Central memory CD8-positive, alpha-beta T cell (primary cell): ENCODE measurements around the gene SNAPC2.
A peak's percentile ranks its signal among the peaks of the same experiment; 100 is the strongest.

ENCODE experiments used
- ATAC-seq: fragments of 150-1000 bp; cut with Tn5 transposase; replicated peaks from 2 replicates; pipeline ENCODE4 v1.10.0; 2022; ENCODE audit warnings: mild to moderate bottlenecking, moderate FRiP score, moderate number of reproducible peaks; ENCODE audit not compliant: poor library complexity, severe bottlenecking; ENCODE audit errors: extremely low read depth
- DNase-seq, 2 donors: peaks; one replicate each; pipeline ENCODE4 v3.0.0; 2021; ENCODE audit warnings: low spot score in 2 of 2
- H3K27ac Mint-ChIP-seq: one replicate; pipeline ENCODE4 v1.8.0; 2022; ENCODE audit warnings: low read depth, mild to moderate bottlenecking, moderate library complexity, mixed read lengths
- H3K27me3 Mint-ChIP-seq: one replicate; pipeline ENCODE4 v1.8.0; 2022; ENCODE audit warnings: mixed read lengths
- H3K36me3 Mint-ChIP-seq: one replicate; pipeline ENCODE4 v1.8.0; 2022; ENCODE audit warnings: mild to moderate bottlenecking, moderate library complexity, mixed read lengths; ENCODE audit not compliant: insufficient read depth
- H3K4me1 Mint-ChIP-seq: one replicate; pipeline ENCODE4 v1.8.0; 2022; ENCODE audit warnings: mixed read lengths
- H3K4me3 Mint-ChIP-seq: one replicate; pipeline ENCODE4 v1.8.0; 2022; ENCODE audit warnings: mild to moderate bottlenecking, moderate library complexity, mixed read lengths
- H3K9me3 Mint-ChIP-seq: one replicate; pipeline ENCODE4 v1.8.0; 2022; ENCODE audit warnings: mixed read lengths

SNAPC2 gene

DNA sequence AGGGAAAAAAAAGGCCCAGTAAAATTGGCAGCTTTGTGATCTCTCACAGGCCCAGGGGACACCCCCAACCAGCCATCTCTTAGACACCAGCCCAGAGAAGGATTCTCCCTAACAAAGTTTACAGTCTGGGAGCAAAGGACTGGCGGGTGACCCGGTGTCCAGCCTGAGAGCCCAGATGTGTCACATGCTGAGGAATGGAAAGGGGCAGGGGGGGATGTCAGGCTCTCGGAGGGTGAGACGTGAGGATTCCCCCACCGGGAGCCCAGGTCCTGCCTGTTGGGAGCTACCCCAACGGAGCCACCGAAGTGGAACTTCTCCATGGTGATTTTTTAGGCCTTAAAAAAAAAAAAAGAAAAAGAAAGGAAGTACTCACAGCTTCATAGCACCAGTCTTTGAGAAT is 10.6 kb downstream of the SNAPC2 start:
- Mint-ChIP-seq H3K27me3 (no peaks in the 10 kb centered on the region), H3K9me3 (no peaks in the 10 kb centered on the region), H3K4me3 (no peak overlapping the region), H3K4me1 (peaks cover 16% of the 10 kb centered on the region), H3K36me3 (peaks cover 34% of the 10 kb centered on the region), H3K27ac (no peak overlapping the region)
- no peak for ATAC-seq
- no peak for DNase-seq

DNA sequence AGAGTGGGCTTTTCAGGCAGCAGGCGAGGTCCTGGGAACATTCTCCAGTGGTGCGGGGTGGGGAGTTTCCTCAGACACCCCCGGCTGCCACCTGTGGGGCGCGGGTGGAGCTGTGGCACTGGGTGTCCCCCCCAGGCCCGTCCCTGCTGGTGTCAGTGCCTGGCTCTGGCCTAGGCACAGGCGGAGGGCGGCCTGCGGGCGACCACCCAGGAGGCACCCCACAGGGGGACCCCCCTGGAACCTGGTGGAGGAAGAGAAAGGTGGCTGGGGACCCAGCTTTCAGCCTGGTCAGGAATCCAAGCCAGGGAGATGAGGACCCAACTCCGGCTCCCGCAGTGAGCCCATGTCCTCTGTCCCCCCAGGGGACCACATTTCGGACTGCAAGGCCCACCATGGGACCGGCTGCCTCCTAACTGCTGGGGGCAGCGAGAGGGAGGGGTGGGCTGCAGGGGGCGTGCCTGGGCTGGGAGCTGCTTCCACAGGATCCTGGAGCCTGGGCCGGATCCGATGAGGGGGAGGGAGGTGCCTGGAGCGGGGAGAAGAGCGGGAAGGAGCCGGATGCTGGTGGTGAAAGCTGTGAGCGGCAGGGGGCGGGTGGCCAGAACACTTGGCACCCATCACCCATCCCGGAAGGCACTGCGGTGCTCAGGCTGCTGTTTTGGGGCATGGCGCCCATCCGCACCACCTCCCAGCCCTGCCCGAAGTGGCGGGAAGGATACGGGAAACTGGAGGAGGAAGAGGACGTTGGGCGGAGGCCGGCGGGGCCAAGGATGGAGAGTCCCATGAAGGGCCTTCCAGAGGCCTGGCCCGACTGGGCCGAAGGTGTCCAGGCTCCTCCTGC is 11.3 kb downstream of the SNAPC2 start:
- H3K4me1 Mint-ChIP-seq: peaks cover 13% of the 10 kb centered on the region
- DNase-seq (no peak), ATAC-seq (no peak)
- H3K4me3 Mint-ChIP-seq: no peak overlapping the region
- H3K36me3 Mint-ChIP-seq: peaks cover 37% of the 10 kb centered on the region
- H3K27me3 Mint-ChIP-seq: no peaks in the 10 kb centered on the region
- H3K9me3 Mint-ChIP-seq: no peaks in the 10 kb centered on the region
- H3K27ac Mint-ChIP-seq: no peak overlapping the region

DNA sequence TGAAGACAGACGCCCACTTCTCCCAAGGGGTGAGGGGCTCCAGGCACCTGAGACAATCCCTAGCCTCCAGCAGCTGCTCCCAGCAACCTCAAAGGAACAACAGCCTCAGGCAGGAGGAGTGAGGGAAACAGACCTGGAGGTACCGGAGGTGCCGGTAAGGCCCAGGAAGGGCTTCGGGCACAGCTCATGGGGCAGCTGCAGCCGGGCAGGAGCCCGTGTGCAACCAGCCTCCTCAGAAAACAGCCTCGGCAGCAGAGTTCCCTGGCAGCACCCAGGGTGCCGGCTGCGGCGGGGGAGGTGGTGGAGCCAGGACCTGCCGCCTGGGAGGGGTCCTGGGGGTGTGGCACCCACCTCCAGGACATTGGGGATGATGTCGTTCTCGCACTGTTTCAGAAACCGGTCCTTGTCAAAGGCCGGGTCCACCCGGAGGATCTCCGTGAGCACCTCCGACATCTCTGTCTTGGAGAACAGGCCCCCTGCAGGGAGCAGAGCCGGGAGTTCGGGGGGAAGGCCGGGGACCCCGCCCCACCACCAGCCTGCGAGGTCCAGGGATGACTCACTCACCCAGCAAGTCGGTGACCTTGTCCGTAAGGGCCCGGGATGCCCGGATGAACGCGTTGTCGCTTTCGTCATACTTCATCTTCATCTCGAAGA is 12.3 kb downstream of the SNAPC2 start:
- H3K4me1 Mint-ChIP-seq: peaks cover 10% of the 10 kb centered on the region
- H3K36me3 Mint-ChIP-seq: peaks cover 41% of the 10 kb centered on the region
- DNase-seq: no peak
- no peak overlapping the region for H3K4me3 Mint-ChIP-seq
- no peak for ATAC-seq
- no peaks in the 10 kb centered on the region for H3K9me3 Mint-ChIP-seq
- no peak overlapping the region for H3K27ac Mint-ChIP-seq
- H3K27me3 Mint-ChIP-seq: no peaks in the 10 kb centered on the region

DNA sequence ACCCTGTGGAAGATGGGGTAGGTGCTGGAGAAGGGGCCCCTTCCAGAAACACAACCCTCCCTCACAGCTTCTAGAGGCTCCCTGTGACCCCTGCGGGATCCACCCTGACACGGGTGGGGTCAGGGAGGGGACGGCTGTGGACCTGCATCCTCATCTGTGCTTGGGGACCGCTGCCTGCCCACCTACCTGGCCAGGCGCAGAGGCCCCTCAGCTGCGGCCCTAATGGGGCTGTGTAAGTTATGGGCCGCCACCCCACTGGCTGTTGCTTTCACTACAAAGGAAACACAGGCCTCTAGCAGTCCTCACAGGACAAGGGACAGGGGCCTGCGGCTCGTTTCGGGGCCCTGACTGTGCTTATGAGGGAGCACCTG is 12.8 kb downstream of the SNAPC2 start:
- Mint-ChIP-seq H3K36me3 (peaks cover 46% of the 10 kb centered on the region), H3K4me1 (peaks cover 10% of the 10 kb centered on the region), H3K9me3 (no peaks in the 10 kb centered on the region), H3K4me3 (no peak overlapping the region), H3K27ac (no peak overlapping the region), H3K27me3 (no peaks in the 10 kb centered on the region)
- no peak for DNase-seq
- ATAC-seq: no peak

DNA sequence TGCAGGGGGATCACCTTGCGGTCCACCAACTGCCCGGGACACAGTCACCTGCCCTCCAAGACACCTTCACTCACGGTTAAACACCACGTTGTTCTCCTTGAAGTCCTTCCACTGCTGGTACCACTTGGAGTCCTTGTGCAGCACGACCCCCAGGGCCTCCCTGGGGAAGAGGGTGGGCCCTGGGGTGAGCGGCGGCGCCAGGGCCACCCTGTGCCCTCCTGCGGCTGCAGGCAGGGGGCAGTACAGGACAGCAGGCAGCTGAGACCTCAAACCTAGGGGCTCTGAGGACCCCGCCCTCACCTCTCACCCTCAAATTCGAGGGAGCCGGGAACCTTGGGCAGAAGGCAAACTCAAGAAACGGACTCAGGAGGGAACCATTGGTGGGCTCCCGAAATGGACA is 13.3 kb downstream of the SNAPC2 start:
- no peaks in the 10 kb centered on the region for H3K27me3 Mint-ChIP-seq
- H3K9me3 Mint-ChIP-seq: no peaks in the 10 kb centered on the region
- peaks cover 10% of the 10 kb centered on the region for H3K4me1 Mint-ChIP-seq
- DNase-seq (no peak), ATAC-seq (no peak)
- H3K4me3 Mint-ChIP-seq: no peak overlapping the region
- H3K36me3 Mint-ChIP-seq: peaks cover 47% of the 10 kb centered on the region
- H3K27ac Mint-ChIP-seq: no peak overlapping the region

DNA sequence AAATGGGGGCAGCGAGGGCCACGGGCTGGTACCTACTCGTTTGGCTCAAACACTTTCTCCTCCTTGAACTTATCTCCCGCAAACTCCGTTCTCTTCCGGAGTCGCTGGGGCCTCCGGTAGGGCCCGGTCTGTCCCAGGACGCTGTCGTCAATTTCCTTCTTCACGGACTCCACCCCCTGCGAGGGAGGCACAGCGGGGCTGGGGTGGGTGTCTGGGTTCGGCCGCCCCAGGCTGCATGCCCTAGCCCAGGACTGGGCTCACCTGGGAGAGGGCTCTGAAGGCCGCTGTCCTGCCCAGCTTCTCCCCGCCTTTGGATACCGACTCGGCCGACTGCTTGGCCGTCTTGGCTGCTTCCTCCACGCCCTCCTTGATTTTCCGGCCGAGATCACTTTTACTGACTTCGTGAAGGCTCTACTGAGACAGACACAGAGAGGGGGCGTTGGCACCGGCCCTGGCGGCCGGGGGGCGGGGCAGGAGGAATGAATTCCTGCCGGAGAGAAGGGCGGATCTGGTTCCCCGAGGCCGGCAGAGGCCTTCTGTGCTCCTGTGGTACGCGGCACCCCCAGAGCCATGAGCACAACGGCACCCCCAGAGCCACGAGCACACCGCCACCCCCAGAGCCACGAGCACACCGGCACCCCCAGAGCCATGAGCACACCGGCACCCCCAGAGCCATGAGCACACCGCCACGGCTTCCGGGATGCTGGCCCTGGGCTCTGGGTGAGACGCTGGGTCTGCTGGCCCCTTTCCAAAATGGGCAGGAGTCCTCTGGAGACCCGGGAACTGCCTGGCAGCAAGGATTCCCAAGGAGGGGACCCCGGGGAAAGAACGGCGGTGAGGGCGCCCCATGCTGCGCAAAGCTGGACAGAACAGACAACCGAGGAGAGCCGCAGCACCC is 13.9 kb downstream of the SNAPC2 start:
- Mint-ChIP-seq H3K36me3 (peaks cover 50% of the 10 kb centered on the region), H3K4me3 (no peak overlapping the region), H3K9me3 (no peaks in the 10 kb centered on the region), H3K27ac (no peak overlapping the region), H3K27me3 (no peaks in the 10 kb centered on the region), H3K4me1 (peaks cover 11% of the 10 kb centered on the region)
- no peak for ATAC-seq
- DNase-seq: no peak

DNA sequence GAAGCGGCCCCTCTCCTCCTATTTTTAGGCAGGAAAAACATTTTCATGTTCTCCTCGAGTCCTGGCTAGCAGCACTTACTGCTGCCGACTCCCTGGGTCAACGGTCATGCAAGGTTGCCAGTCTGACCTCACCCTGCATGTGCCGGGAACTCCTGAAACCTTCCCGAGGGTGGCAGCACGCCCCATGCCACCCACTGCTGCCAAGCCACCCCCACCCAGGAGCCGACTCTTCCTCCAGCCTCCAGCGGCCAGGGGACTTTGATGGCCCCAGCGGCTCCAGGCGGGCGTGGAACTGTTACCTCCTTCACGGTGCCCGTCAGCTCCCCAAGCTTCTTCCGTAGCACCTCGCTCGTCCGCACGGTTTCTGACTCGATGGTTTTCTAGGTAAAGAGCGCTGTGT is 14.6 kb downstream of the SNAPC2 start:
- H3K27ac Mint-ChIP-seq: no peak overlapping the region
- DNase-seq: no peak
- H3K4me1 Mint-ChIP-seq: peaks cover 6% of the 10 kb centered on the region
- no peak for ATAC-seq
- H3K36me3 Mint-ChIP-seq: peaks cover 46% of the 10 kb centered on the region
- H3K9me3 Mint-ChIP-seq: no peaks in the 10 kb centered on the region
- H3K4me3 Mint-ChIP-seq: no peak overlapping the region
- H3K27me3 Mint-ChIP-seq: no peaks in the 10 kb centered on the region

DNA sequence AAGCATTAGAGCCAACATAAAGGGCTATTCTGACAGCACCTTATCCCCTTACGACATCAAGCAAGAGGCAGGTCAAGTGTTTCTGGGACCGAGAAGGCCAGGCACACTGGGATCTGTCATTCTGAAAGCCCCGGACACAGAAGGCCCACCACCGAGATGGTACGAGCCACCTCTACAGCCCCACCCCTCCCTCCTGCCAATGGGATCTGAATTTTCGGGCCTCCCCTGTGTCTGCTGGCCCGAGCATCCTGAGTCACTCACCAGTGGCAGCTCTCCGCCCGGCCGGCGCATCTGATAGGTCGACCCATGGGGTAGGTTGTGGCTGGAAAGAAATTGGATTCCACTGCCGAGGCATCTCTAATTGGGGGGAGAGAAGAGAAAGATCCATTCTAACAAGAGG is 20.7 kb downstream of the SNAPC2 start:
- ATAC-seq: no peak
- Mint-ChIP-seq H3K36me3 (peaks cover 45% of the 10 kb centered on the region), H3K4me1 (peaks cover 28% of the 10 kb centered on the region), H3K9me3 (no peaks in the 10 kb centered on the region), H3K27ac (no peak overlapping the region), H3K27me3 (no peaks in the 10 kb centered on the region), H3K4me3 (no peak overlapping the region)
- no peak for DNase-seq

DNA sequence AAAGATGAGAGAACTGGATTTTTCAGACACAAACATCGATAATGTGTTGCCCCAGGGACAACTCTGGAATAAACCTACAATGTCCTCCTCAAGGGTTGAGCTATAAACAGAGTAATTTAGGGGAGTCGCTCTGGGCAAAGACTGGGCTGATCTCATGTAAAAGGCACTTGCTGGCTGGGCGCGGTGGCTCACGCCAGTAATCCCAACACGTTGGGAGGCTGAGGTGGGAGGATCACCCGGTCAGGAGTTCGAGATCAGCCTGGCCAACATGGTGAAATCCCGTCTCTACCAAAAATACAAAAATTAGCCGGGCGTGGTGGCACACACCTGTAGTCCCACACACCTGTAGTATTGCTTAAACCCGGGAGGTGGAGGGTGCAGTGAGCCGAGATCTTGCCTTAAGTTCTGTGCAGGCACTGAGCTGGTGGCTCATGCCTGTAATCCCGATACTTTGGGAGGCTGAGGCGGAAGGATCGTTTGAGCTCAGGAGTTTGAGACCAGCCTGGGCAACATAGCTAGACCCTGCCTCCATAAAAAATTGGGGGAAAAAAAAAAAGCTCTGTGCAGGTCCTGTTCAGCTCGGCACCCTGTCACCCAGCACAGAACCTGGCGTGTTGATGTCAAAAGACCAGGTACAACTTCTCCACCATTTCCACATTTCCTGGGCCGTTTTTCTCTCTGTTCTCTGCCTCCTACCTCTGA is 21.9 kb downstream of the SNAPC2 start:
- Mint-ChIP-seq H3K36me3 (peaks cover 34% of the 10 kb centered on the region), H3K9me3 (no peaks in the 10 kb centered on the region), H3K4me3 (peak overlapping the region; percentile 20), H3K27ac (no peak overlapping the region), H3K4me1 (peaks cover 28% of the 10 kb centered on the region), H3K27me3 (no peaks in the 10 kb centered on the region)
- ATAC-seq (no peak), DNase-seq (no peak)

DNA sequence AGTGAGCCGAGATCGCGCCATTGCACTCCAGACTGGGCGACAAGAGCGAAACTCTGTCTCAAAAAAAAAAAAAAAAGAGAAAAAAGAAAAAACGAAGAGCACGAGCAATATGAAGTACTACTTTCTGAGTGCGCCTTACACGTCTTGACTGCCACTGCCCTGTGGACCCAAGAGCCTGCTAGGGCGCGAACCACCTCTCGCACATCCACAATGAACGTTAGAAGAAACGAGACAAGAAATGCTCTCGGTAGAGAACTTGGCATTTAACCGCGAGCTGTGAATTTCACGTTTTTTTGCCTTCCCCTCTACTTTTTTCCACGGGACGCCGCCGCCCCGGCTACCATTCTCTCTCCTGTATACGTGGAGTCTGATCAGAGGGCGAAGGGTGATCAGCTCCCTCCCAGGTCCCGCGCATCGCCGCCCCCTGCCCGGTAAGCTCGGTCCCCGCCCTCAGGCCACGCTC is 22.9 kb downstream of the SNAPC2 start:
- H3K36me3 Mint-ChIP-seq: peaks cover 29% of the 10 kb centered on the region
- H3K27me3 Mint-ChIP-seq: no peaks in the 10 kb centered on the region
- no peaks in the 10 kb centered on the region for H3K9me3 Mint-ChIP-seq
- peaks cover 28% of the 10 kb centered on the region for H3K4me1 Mint-ChIP-seq
- peak overlapping the region; percentile 95 for H3K4me3 Mint-ChIP-seq
- ATAC-seq: peak; percentile 1
- H3K27ac Mint-ChIP-seq: peak overlapping the region; percentile 96
- DNase-seq: no peak

DNA sequence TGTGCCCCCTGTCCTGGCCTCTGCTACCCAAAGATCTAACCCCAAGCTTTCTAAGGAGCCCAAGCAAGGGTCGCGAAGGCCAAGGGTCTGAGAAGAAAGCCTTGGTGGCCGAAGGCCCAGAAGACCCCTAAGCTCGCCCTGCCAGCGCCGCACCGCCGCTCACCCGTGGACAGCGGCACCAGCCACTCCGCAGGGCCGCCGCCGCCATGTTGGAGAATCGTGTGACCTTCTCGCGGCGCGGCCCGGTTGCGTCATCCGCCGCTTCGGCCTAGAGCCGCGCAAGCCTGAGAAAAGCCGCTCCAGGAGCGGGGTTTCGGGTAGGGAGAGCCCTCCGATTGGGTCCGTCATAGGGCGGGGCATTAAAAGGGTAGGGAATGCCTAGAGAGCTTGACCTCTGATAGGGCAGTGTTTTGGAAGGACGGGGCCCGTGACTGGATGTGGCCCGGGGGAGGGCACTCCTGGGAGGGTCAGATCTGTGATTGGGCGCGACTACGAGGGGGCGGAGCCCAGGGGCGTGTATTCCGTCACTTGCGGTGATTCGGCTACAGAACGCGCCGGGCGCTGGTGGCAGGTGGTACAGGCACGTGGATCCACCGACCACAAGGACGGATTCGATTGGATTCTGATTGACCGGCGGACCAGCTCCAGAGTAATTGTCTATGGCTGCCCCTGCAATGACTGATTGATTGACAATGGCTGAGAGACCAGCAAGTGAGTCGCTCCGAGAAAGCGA is 23.5 kb downstream of the SNAPC2 start, which contains the start of gene TIMM44:
TIMM44 (minus strand) TSS at position 223 of the 733 bp plus-strand sequence; CDS start at position 208, 15 bp downstream.
- ATAC-seq (peak; percentile 98), DNase-seq (peak; percentile 96 to 99)
- Mint-ChIP-seq H3K9me3 (no peaks in the 10 kb centered on the region), H3K4me3 (peak within 1 kb of the TSS; percentile 95), H3K36me3 (peaks cover 25% of the 10 kb centered on the region), H3K27ac (peak within 1 kb of the TSS; percentile 96), H3K4me1 (peaks cover 26% of the 10 kb centered on the region), H3K27me3 (no peaks in the 10 kb centered on the region)
